ENCODE data around the gene OSBPL7. TPM values are rescaled to one million over a fixed set of nuclear protein-coding genes. Genes with fewer than 3 reads are reported as not detected.

Gene OSBPL7
- total RNA-seq, 4 donors from 2014 or later, result 8.6 to 19.5 (median 11.2) TPM

GRCh38 chr17:47840001-47840741, 18.6 kb upstream of the OSBPL7 start:
- H3K9me3 ChIP-seq, result no peaks in the 10 kb centered on the region
- H3K36me3 ChIP-seq, result peaks cover 0 to 44% (median 0%) of the 10 kb centered on the region in 3 donors
- no peak for TF ChIP-seq CTCF (IDR thresholded peaks at IDR 0.05)
- TF ChIP-seq POLR2A (IDR thresholded peaks at IDR 0.05), result no peak
- no peak for TF ChIP-seq EP300 (IDR thresholded peaks at IDR 0.05)
- H3K27me3 ChIP-seq, result peaks cover 0 to 4% of the 10 kb centered on the region in 2 donors
- peaks cover 0 to 38% (median 7%) of the 10 kb centered on the region in 4 donors for H3K4me1 ChIP-seq
- WGBS, 2 donors, result 39 to 69% methylated on average over 12 to 13 of the region's 17 CpGs
- peak overlapping the region in 3 of 4 donors; percentile 42 to 81 (median 76) for H3K27ac ChIP-seq
- peak overlapping the region; percentile 56 to 73 (median 70) for H3K4me3 ChIP-seq
- DNase-seq (ENCODE audit: low spot score in 2 of 2), result peak in 1 of 2 donors; percentile 22

DNA sequence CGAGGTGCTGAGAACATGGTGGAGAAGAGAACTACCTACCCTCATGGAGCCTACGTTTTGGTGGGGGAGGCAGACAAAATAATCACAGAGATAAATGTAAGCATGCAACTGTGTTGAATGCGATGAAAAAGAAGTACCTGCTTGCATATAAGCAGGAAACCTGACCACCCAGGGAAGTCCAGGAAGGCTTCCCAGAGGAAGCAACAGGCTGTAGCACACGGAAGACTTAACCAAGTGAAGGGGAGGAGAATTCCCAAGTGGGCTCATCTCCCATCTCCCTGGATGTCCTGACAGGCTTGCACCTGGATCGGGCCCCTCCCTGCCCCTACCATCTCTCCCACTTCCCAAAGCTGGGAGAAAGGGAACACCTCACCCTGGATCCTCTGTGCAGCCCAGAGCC, 17.5 kb upstream of the OSBPL7 start:
- Histone ChIP-seq H3K9me3 (no peaks in the 10 kb centered on the region), H3K27ac (no peak overlapping the region), H3K36me3 (peaks cover 0 to 46% (median 0%) of the 10 kb centered on the region in 3 donors), H3K4me3 (no peak overlapping the region), H3K27me3 (no peaks in the 10 kb centered on the region), H3K4me1 (peaks cover 0 to 38% (median 7%) of the 10 kb centered on the region in 4 donors)
- WGBS, 2 donors, result 89 to 90% methylated on average over 5 of the region's 5 CpGs
- no peak for TF ChIP-seq CTCF (IDR thresholded peaks at IDR 0.05)
- TF ChIP-seq EP300 (IDR thresholded peaks at IDR 0.05), result no peak
- TF ChIP-seq POLR2A (IDR thresholded peaks at IDR 0.05), result no peak
- no peak for DNase-seq (ENCODE audit: low spot score in 2 of 2)

DNA sequence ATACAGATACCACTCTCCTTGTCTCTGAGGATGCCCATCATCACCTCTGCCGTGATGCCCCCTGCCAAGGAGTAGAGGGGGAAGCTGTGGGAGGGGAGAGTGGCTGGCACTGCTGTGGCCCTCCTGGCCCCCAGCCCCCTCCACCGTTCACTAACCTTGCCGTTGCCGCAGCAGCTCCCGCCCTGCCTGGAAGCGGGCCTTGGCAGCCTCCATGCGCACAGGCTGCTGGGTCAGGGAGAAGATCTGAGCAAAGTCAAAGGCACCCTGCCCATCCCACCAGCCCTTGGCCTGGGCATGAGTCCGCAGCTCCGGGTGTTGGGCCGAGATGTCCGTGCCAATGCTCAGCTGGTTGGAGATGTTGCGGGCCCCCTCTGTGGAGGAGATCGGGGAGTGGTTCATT, 17.0 kb upstream of the OSBPL7 start:
- Histone ChIP-seq H3K27me3 (no peaks in the 10 kb centered on the region), H3K4me1 (peaks cover 0 to 38% (median 7%) of the 10 kb centered on the region in 4 donors), H3K27ac (no peak overlapping the region), H3K36me3 (peaks cover 0 to 46% (median 0%) of the 10 kb centered on the region in 3 donors), H3K9me3 (no peaks in the 10 kb centered on the region), H3K4me3 (no peak overlapping the region)
- WGBS, 2 donors, result 88 to 90% methylated on average over 13 of the region's 13 CpGs
- TF ChIP-seq CTCF (IDR thresholded peaks at IDR 0.05), result no peak
- TF ChIP-seq EP300 (IDR thresholded peaks at IDR 0.05), result no peak
- no peak for DNase-seq (ENCODE audit: low spot score in 2 of 2)

DNA sequence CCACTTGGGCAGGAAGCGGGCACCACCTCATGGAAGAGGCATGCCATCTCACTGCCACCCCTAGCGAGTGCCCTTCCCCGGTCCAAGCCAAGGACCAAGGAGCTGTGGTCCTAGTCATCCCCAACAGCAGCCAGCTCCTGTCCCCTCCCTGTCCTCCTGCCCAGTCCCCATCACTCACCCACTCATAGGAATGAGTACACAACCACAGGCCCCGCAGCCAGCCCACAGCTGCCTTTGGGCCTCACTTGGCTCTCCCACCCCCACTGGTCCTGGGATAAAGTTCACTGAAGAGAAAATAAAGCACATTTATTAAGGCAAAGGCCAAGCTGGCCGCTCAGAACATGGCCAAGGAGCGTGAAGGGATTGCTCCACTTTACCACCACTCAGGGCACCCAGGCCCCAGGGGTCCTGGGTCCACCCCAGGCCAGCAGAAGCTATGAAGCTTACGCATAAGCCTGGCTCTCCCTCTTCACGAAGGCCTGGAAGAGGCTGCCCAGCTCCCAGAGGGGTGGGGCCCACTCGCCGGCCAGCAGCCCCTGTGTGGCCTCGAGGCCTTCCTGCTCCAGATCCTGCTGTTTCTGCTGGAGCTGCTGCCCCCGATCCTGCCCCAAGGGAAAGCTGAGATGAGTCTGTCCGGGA, 15.9 kb upstream of the OSBPL7 start:
- Histone ChIP-seq H3K36me3 (peaks cover 0 to 46% (median 0%) of the 10 kb centered on the region in 3 donors), H3K27me3 (no peaks in the 10 kb centered on the region), H3K27ac (peak overlapping the region in 2 of 4 donors; percentile 18 to 45), H3K4me1 (peaks cover 0 to 31% (median 6%) of the 10 kb centered on the region in 4 donors), H3K9me3 (no peaks in the 10 kb centered on the region), H3K4me3 (no peak overlapping the region)
- 71 to 79% methylated on average over 7 to 8 of the region's 13 CpGs for WGBS, 2 donors
- DNase-seq (ENCODE audit: low spot score in 2 of 2), result no peak
- TF ChIP-seq POLR2A (IDR thresholded peaks at IDR 0.05), result no peak
- TF ChIP-seq EP300 (IDR thresholded peaks at IDR 0.05), result no peak
- TF ChIP-seq CTCF (IDR thresholded peaks at IDR 0.05), result no peak

- Histone ChIP-seq H3K4me1 (peaks cover 0 to 37% (median 13%) of the 10 kb centered on the region in 4 donors), H3K27ac (peak overlapping the region in 1 of 4 donors; percentile 45), H3K9me3 (no peaks in the 10 kb centered on the region), H3K4me3 (no peak overlapping the region), H3K27me3 (no peaks in the 10 kb centered on the region), H3K36me3 (peaks cover 0 to 46% (median 0%) of the 10 kb centered on the region in 3 donors)
- WGBS, 2 donors, result 69 to 81% methylated on average over 5 to 6 of the region's 6 CpGs
- TF ChIP-seq EP300 (IDR thresholded peaks at IDR 0.05), result no peak
- no peak for TF ChIP-seq CTCF (IDR thresholded peaks at IDR 0.05)
- no peak for TF ChIP-seq POLR2A (IDR thresholded peaks at IDR 0.05)
- no peak for DNase-seq (ENCODE audit: low spot score in 2 of 2)
Measured at GRCh38 chr17:47836601-47837000, 15.0 kb upstream of the OSBPL7 start.
